Measurements from ENCODE around the gene RELB.

RELB gene

GRCh38 chr19:45076029-45076850 lies 75.0 kb downstream of the RELB start, which contains the start of gene ZNF296:
ZNF296 (minus strand) TSS chr19:45076478; CDS start chr19:45076373, 105 bp downstream.
- H3K9ac ChIP-seq (ENCODE audit: low read depth, low read length, poor library complexity, severe bottlenecking), result no peak within 1 kb of the TSS
- no peaks in the 10 kb centered on the region for H3K9me2 ChIP-seq (replicated peaks; ENCODE audit: low read depth, low read length)
- H3K27me3 ChIP-seq (ENCODE audit: insufficient read depth, low read length, poor library complexity, severe bottlenecking), result no peaks in the 10 kb centered on the region
- no peaks in the 10 kb centered on the region for H3K9me3 ChIP-seq (ENCODE audit: insufficient read depth, low read depth, low read length)
- peaks cover 22% of the 10 kb centered on the region for H3K79me2 ChIP-seq (ENCODE audit: insufficient read depth, low read length)
- H3K4me1 ChIP-seq (ENCODE audit: insufficient read depth, low read length, poor library complexity, severe bottlenecking), result peaks cover 13% of the 10 kb centered on the region
- H2AFZ ChIP-seq (ENCODE audit: low read length), result 0 out of 2 replicates have a peak within 1 kb of the TSS, but pooled peaks have one; percentile 33
- H4K20me1 ChIP-seq (ENCODE audit: insufficient read depth, low read length, poor library complexity, severe bottlenecking), result peaks cover 4% of the 10 kb centered on the region
- H3K4me3 ChIP-seq (ENCODE audit: low read length, poor library complexity, severe bottlenecking), result no peak within 1 kb of the TSS
- TF ChIP-seq EZH2phosphoT487 (IDR thresholded peaks at IDR 0.05; ENCODE audit: borderline replicate concordance) (no peak), CTCF (conservative IDR thresholded peaks at IDR 0.05; ENCODE audit: low read length) (no peak)
- no peak within 1 kb of the TSS for H3K4me2 ChIP-seq (ENCODE audit: low read depth, low read length, poor library complexity, severe bottlenecking)
- no peaks in the 10 kb centered on the region for H3F3A ChIP-seq (ENCODE audit: low read depth)
- no peaks in the 10 kb centered on the region; the same call in 1 of the 2 replicates for H3K36me3 ChIP-seq (ENCODE audit: insufficient read depth, low read length)

- Histone ChIP-seq H3K9me3 (ENCODE audit: insufficient read depth, low read depth, low read length) (no peaks in the 10 kb centered on the region), H3K27me3 (ENCODE audit: insufficient read depth, low read length, poor library complexity, severe bottlenecking) (no peaks in the 10 kb centered on the region), H3F3A (ENCODE audit: low read depth) (no peaks in the 10 kb centered on the region), H3K4me3 (ENCODE audit: low read length, poor library complexity, severe bottlenecking) (no peak overlapping the region), H2AFZ (ENCODE audit: low read length) (0 out of 2 replicates have a peak overlapping the region, but pooled peaks have one; percentile 33), H3K4me1 (ENCODE audit: insufficient read depth, low read length, poor library complexity, severe bottlenecking) (peaks cover 13% of the 10 kb centered on the region), H3K9me2 (replicated peaks; ENCODE audit: low read depth, low read length) (no peaks in the 10 kb centered on the region), H4K20me1 (ENCODE audit: insufficient read depth, low read length, poor library complexity, severe bottlenecking) (peaks cover 4% of the 10 kb centered on the region), H3K36me3 (ENCODE audit: insufficient read depth, low read length) (no peaks in the 10 kb centered on the region), H3K9ac (ENCODE audit: low read depth, low read length, poor library complexity, severe bottlenecking) (no peak overlapping the region), H3K79me2 (ENCODE audit: insufficient read depth, low read length) (peaks cover 30% of the 10 kb centered on the region), H3K4me2 (ENCODE audit: low read depth, low read length, poor library complexity, severe bottlenecking) (no peak overlapping the region)
- TF ChIP-seq EZH2phosphoT487 (IDR thresholded peaks at IDR 0.05; ENCODE audit: borderline replicate concordance), result no peak
- TF ChIP-seq CTCF (conservative IDR thresholded peaks at IDR 0.05; ENCODE audit: low read length), result no peak
Measured at GRCh38 chr19:45076851-45077730, 75.8 kb downstream of the RELB start.

GRCh38 chr19:45078390-45079062 lies 77.3 kb downstream of the RELB start:
- H3K9me2 ChIP-seq (replicated peaks; ENCODE audit: low read depth, low read length), result no peaks in the 10 kb centered on the region
- H3F3A ChIP-seq (ENCODE audit: low read depth), result no peaks in the 10 kb centered on the region
- peak overlapping the region; percentile 98 for H3K9ac ChIP-seq (ENCODE audit: low read depth, low read length, poor library complexity, severe bottlenecking)
- peaks cover 13% of the 10 kb centered on the region for H3K4me1 ChIP-seq (ENCODE audit: insufficient read depth, low read length, poor library complexity, severe bottlenecking)
- no peaks in the 10 kb centered on the region for H3K9me3 ChIP-seq (ENCODE audit: insufficient read depth, low read depth, low read length)
- peaks cover 45% of the 10 kb centered on the region for H3K79me2 ChIP-seq (ENCODE audit: insufficient read depth, low read length)
- H2AFZ ChIP-seq (ENCODE audit: low read length), result peak overlapping the region; percentile 98
- H3K27me3 ChIP-seq (ENCODE audit: insufficient read depth, low read length, poor library complexity, severe bottlenecking), result no peaks in the 10 kb centered on the region
- peak overlapping the region; percentile 97 for H3K4me2 ChIP-seq (ENCODE audit: low read depth, low read length, poor library complexity, severe bottlenecking)
- TF ChIP-seq CTCF (conservative IDR thresholded peaks at IDR 0.05; ENCODE audit: low read length) (no peak), EZH2phosphoT487 (IDR thresholded peaks at IDR 0.05; ENCODE audit: borderline replicate concordance) (no peak)
- H3K4me3 ChIP-seq (ENCODE audit: low read length, poor library complexity, severe bottlenecking), result peak overlapping the region; percentile 99
- H3K36me3 ChIP-seq (ENCODE audit: insufficient read depth, low read length), result no peaks in the 10 kb centered on the region
- H4K20me1 ChIP-seq (ENCODE audit: insufficient read depth, low read length, poor library complexity, severe bottlenecking), result peaks cover 4% of the 10 kb centered on the region

Data from Loucy (cell line).